Chondrocyte (in vitro differentiated cells): Measurements from ENCODE around the gene TTC9B. TPM values are rescaled to one million over a fixed set of nuclear protein-coding genes. Genes with fewer than 3 reads are reported as not detected.

Experiments used
- DNase-seq: peaks from one replicate; pipeline ENCODE4 v3.0.0; 2021; ENCODE audit warnings: mixed read lengths, low spot score
- H3K27ac Mint-ChIP-seq: one replicate; pipeline ENCODE4 v1.8.0; 2021; ENCODE audit warnings: mild to moderate bottlenecking, moderate library complexity, mixed read lengths; ENCODE audit not compliant: unreplicated experiment
- H3K27me3 Mint-ChIP-seq: 2 replicates; pipeline ENCODE4 v1.8.0; 2021; ENCODE audit warnings: low read depth, mixed read lengths
- H3K36me3 Mint-ChIP-seq: 2 replicates; pipeline ENCODE4 v1.8.0; 2021; ENCODE audit warnings: low read depth, mixed read lengths
- H3K4me1 Mint-ChIP-seq: 2 replicates; pipeline ENCODE4 v1.8.0; 2021; ENCODE audit warnings: low read depth, mild to moderate bottlenecking, mixed read lengths
- H3K4me3 Mint-ChIP-seq: one replicate; pipeline ENCODE4 v1.8.0; 2021; ENCODE audit warnings: mild to moderate bottlenecking, moderate library complexity, mixed read lengths; ENCODE audit not compliant: unreplicated experiment
- H3K9me3 Mint-ChIP-seq: 2 replicates; pipeline ENCODE4 v1.8.0; 2021; ENCODE audit warnings: low read depth, mixed read lengths
- CTCF ChIP-seq: fragments of 200-600 bp; sonication (generic); IDR thresholded peaks from 2 replicates; pipeline ENCODE4 v1.5.0; 2021; ENCODE audit warnings: antibody characterized with exemption, mild to moderate bottlenecking, moderate library complexity
- total RNA-seq: library from RNA; stranded (reverse); gene quantifications from 3 replicates; pipeline ENCODE4 v1.2.1, GENCODE V29; 2021

The TTC9B gene
- total RNA-seq, 1 donor from 2014 or later, result not detected

DNA sequence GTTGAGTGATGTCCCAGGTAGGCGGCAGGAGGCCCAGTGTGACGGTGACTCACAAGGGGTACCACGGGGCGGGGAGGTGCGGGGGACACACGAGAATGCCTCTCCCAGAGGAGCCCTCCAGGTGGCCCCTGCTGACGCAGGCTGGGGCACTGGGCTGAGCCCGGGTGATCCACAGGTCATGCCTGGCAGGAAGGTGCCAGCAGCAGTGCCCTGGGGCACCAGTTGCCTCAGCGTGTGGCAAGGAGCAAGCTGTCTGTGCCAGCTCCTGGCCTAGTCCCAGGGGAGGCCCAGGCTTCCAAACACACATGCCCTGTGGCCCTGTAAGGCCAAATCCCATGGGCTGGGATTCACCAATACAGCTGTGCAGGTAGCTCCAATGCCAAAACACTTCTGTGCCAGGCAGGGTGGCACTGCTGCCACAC, 38.9 kb upstream of the TTC9B start:
- no peak for TF ChIP-seq CTCF
- Mint-ChIP-seq H3K9me3 (no peaks in the 10 kb centered on the region), H3K4me3 (no peak overlapping the region), H3K36me3 (peaks cover 16% of the 10 kb centered on the region), H3K4me1 (peaks cover 11% of the 10 kb centered on the region), H3K27ac (no peak overlapping the region), H3K27me3 (no peaks in the 10 kb centered on the region)
- no peak for DNase-seq

GRCh38 chr19:40256512-40256911, 38.3 kb upstream of the TTC9B start:
- no peak overlapping the region for H3K4me3 Mint-ChIP-seq
- peak; percentile 75 for DNase-seq
- H3K27me3 Mint-ChIP-seq, result no peaks in the 10 kb centered on the region
- no peak for TF ChIP-seq CTCF
- peaks cover 20% of the 10 kb centered on the region for H3K36me3 Mint-ChIP-seq
- H3K9me3 Mint-ChIP-seq, result no peaks in the 10 kb centered on the region
- H3K4me1 Mint-ChIP-seq, result peaks cover 11% of the 10 kb centered on the region
- no peak overlapping the region for H3K27ac Mint-ChIP-seq

- no peaks in the 10 kb centered on the region for H3K9me3 Mint-ChIP-seq
- H3K4me1 Mint-ChIP-seq, result peaks cover 11% of the 10 kb centered on the region
- TF ChIP-seq CTCF, result no peak
- peaks cover 20% of the 10 kb centered on the region for H3K36me3 Mint-ChIP-seq
- DNase-seq, result peak; percentile 58
- no peak overlapping the region for H3K4me3 Mint-ChIP-seq
- no peak overlapping the region for H3K27ac Mint-ChIP-seq
- H3K27me3 Mint-ChIP-seq, result no peaks in the 10 kb centered on the region
These were observed 37.5 kb upstream of the TTC9B start for GRCh38 chr19:40255619-40256166.

DNA sequence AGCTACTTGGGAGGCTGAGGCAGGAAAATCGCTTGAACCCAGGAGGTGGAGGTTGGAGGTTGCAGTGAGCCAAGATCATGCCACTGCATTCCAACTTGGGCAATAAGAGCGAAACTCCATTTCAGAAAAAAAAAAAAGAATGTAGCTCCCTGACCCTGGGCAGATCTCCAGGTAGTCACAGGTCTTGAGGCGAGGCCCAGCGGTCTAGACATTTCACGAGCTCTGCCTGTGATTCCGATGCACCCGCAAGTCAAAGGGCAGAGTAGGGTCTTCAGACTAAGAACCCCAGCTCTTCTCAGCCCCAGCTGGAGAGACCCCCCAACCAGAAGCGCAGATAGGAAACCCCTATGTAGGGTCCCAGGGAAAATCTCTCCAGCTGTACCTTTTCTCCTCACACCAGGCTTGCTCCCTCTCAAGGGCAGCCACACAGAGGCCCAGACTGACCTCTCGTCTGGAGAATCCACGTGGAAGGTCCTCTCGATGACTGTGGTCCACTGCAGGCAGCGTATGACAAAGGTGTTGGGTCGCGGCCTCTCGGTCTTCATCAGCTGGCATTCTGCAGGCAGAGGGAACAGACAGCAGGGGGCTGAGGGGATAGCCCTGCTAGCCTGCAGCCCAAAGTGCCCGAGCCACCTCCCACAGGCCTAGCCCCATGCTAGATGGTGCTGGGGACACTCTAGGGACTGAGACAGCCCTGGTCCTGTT, 36.7 kb upstream of the TTC9B start:
- Mint-ChIP-seq H3K4me3 (no peak overlapping the region), H3K4me1 (peaks cover 11% of the 10 kb centered on the region), H3K27me3 (no peaks in the 10 kb centered on the region), H3K9me3 (no peaks in the 10 kb centered on the region), H3K36me3 (peaks cover 23% of the 10 kb centered on the region), H3K27ac (no peak overlapping the region)
- DNase-seq, result no peak
- no peak for TF ChIP-seq CTCF

DNA sequence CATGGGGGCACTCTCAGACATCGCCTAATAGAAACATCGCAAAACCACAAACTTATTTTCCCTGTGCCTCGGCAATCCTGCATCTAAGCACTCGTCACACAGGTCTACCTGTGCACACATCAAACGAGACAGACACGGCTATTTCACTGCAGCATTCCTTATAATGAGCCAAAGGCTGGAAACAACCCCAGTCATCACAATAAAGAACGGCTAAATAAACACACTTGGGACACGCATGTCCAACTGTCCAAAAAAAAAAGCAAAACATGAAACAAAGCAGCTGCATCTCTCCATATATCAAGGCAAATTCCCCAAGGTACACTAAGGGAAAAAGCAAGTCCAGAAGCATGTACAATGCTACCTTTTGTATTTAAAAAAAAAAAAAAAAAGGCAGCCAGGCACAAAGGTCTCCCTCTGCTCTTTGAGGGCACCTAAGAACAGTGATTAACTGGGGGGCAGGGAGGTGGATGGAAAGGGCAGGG, 35.5 kb upstream of the TTC9B start:
- H3K9me3 Mint-ChIP-seq, result no peaks in the 10 kb centered on the region
- no peak for TF ChIP-seq CTCF
- H3K27ac Mint-ChIP-seq, result no peak overlapping the region
- H3K4me3 Mint-ChIP-seq, result no peak overlapping the region
- no peak for DNase-seq
- H3K4me1 Mint-ChIP-seq, result peaks cover 11% of the 10 kb centered on the region
- H3K27me3 Mint-ChIP-seq, result no peaks in the 10 kb centered on the region
- H3K36me3 Mint-ChIP-seq, result peaks cover 26% of the 10 kb centered on the region
